Panc1 (cell line): ENCODE measurements around the gene ZBTB7B. TPM values are rescaled to one million over a fixed set of nuclear protein-coding genes. Genes with fewer than 3 reads are reported as not detected.

Experiments
- ATAC-seq: fragments of 200-7000 bp; cut with Tn5 transposase; 2 replicates; pipeline ENCODE4 v1.9.1; 2020; ENCODE audit warnings: mild to moderate bottlenecking, moderate library complexity
- BruUV-seq: library from RNA; stranded (reverse); fragments of 400-500 nt; replicated peaks from 2 replicates; lab custom pipeline; 2021; lab: Mats Ljungman, UMichigan
- CTCF ChIA-PET: fragments of 300-600 bp; sonication (Branson Sonifier 250); formaldehyde crosslinking; loops from one replicate; lab custom pipeline; 2022; ENCODE audit warnings: antibody characterized with exemption; lab: Charles Lee
- POLR2A ChIA-PET: fragments of 300-600 bp; sonication (Branson Sonifier 250); formaldehyde crosslinking; loops from one replicate; lab custom pipeline; 2022; ENCODE audit warnings: antibody characterized with exemption; lab: Charles Lee
- DNase-seq: peaks from one replicate; pipeline ENCODE4 v3.0.0-alpha.2; 2010; ENCODE audit warnings: low read depth, low spot score
- H3K27ac ChIP-seq: 2 replicates; pipeline ENCODE4 v1.5.1; 2011; ENCODE audit warnings: mild to moderate bottlenecking, low read length, inconsistent platforms
- H3K27me3 ChIP-seq: fragments of 200-500 bp; sonication (Bioruptor generic); 2 replicates; pipeline ENCODE4 v1.6.0; 2014; ENCODE audit warnings: low read length, inconsistent platforms; ENCODE audit not compliant: control insufficient read depth, insufficient read depth
- H3K36me3 ChIP-seq: fragments of 200-500 bp; sonication (Bioruptor generic); 2 replicates; pipeline ENCODE4 v1.5.1; 2014; ENCODE audit warnings: inconsistent platforms, mild to moderate bottlenecking, low read length, moderate library complexity; ENCODE audit not compliant: control insufficient read depth, insufficient read depth
- H3K4me1 ChIP-seq: 2 replicates; pipeline ENCODE4 v1.5.1; 2011; ENCODE audit warnings: inconsistent platforms, mild to moderate bottlenecking, low read length, moderate library complexity; ENCODE audit not compliant: control insufficient read depth, insufficient read depth
- H3K4me3 ChIP-seq, 2 experiments: 2 replicates each; pipeline ENCODE4 v1.5.1; 2011 to 2012; ENCODE audit warnings: low read depth in 2 of 2, low read length in 2 of 2, mild to moderate bottlenecking in 2 of 2, inconsistent platforms in 1 of 2, moderate library complexity in 1 of 2
- H3K9me3 ChIP-seq: fragments of 200-500 bp; sonication (Bioruptor generic); 2 replicates; pipeline ENCODE4 v1.5.1; 2014; ENCODE audit warnings: low read depth, mild to moderate bottlenecking, inconsistent platforms, low read length, moderate library complexity; ENCODE audit not compliant: control insufficient read depth, insufficient read depth
- POLR2AphosphoS5 ChIP-seq: IDR thresholded peaks from 2 replicates; pipeline ENCODE4 v1.6.1; 2012; ENCODE audit warnings: mild to moderate bottlenecking, low read depth, low read length, moderate library complexity
- SIN3A ChIP-seq: IDR thresholded peaks from 2 replicates; pipeline ENCODE4 v1.6.1; 2012; ENCODE audit warnings: low read depth, mild to moderate bottlenecking, low read length, moderate library complexity, borderline replicate concordance; ENCODE audit not compliant: insufficient read depth
- TCF7L2 ChIP-seq: IDR thresholded peaks from 2 replicates; pipeline ENCODE4 v1.6.1; 2011; ENCODE audit warnings: mild to moderate bottlenecking, low read depth, low read length, inconsistent platforms
- in situ Hi-C: cut with HindIII; loops from 2 replicates; pipeline ENCODE4 v1.10.0; 2016; ENCODE audit warnings: low sequenced_read_pairs, low pct_unique_long_range_greater_than_20kb
- intact Hi-C: fragments of 100-400 bp; cut with micrococcal nuclease; formaldehyde crosslinking; loops from one replicate; pipeline ENCODE4 v1.10.0; 2022; ENCODE audit not compliant: unreplicated experiment
- total RNA-seq: library from RNA; stranded (reverse); gene quantifications from one replicate; pipeline ENCODE4 v1.2.1, GENCODE V29; 2021; ENCODE audit not compliant: unreplicated experiment
- TF ChIP-seq, protein P1 (sequence below): fragments of 450-650 bp; IDR thresholded peaks from 2 replicates; pipeline ENCODE4 v1.5.1; 2017; ENCODE audit warnings: mild to moderate bottlenecking
- TF ChIP-seq, protein P2 (sequence below), 2 experiments: IDR thresholded peaks; 2 replicates each; pipeline ENCODE4 v1.6.1; 2011 to 2012; ENCODE audit warnings: low read depth in 2 of 2, control low read depth in 1 of 2, low read length in 1 of 2, mild to moderate bottlenecking in 1 of 2, moderate library complexity in 1 of 2; ENCODE audit not compliant: insufficient read depth in 1 of 2

ZBTB7B gene
- total RNA-seq, 1 experiment from 2014 or later, result 55.8 TPM

DNA sequence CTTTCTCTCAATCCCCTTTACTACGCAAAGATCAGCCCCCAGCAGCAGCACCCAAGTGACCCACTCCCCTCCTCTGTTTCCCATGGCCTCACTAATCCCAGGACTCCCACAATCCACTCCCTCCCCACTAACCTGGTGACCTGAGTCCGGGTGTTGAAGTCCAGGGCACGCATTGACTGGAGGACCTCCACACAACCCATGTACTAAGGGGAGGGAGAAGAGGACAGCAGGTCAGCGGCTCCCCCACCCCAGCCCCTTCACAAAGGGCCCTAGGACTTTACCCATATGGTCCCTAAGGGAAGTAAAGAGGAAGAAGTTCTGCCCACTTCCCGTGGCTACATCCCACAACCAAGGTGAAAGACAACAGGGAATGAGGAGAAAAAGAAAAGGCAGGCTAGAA, 33.4 kb upstream of the ZBTB7B start:
- DNase-seq (no peak), ATAC-seq (no peak)
- intact Hi-C loops (no loop called here), in situ Hi-C loops (no loop called here)
- Histone ChIP-seq H3K27me3 (no peaks in the 10 kb centered on the region), H3K27ac (peak overlapping the region; percentile 98), H3K4me3 (peak overlapping the region; percentile 77 to 88), H3K9me3 (no peaks in the 10 kb centered on the region), H3K4me1 (peaks cover 43% of the 10 kb centered on the region), H3K36me3 (peaks cover 6% of the 10 kb centered on the region)
- TF ChIP-seq, protein P1, sequence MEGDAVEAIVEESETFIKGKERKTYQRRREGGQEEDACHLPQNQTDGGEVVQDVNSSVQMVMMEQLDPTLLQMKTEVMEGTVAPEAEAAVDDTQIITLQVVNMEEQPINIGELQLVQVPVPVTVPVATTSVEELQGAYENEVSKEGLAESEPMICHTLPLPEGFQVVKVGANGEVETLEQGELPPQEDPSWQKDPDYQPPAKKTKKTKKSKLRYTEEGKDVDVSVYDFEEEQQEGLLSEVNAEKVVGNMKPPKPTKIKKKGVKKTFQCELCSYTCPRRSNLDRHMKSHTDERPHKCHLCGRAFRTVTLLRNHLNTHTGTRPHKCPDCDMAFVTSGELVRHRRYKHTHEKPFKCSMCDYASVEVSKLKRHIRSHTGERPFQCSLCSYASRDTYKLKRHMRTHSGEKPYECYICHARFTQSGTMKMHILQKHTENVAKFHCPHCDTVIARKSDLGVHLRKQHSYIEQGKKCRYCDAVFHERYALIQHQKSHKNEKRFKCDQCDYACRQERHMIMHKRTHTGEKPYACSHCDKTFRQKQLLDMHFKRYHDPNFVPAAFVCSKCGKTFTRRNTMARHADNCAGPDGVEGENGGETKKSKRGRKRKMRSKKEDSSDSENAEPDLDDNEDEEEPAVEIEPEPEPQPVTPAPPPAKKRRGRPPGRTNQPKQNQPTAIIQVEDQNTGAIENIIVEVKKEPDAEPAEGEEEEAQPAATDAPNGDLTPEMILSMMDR, result no peak
- TF ChIP-seq TCF7L2, result no peak
- TF ChIP-seq, protein P2, sequence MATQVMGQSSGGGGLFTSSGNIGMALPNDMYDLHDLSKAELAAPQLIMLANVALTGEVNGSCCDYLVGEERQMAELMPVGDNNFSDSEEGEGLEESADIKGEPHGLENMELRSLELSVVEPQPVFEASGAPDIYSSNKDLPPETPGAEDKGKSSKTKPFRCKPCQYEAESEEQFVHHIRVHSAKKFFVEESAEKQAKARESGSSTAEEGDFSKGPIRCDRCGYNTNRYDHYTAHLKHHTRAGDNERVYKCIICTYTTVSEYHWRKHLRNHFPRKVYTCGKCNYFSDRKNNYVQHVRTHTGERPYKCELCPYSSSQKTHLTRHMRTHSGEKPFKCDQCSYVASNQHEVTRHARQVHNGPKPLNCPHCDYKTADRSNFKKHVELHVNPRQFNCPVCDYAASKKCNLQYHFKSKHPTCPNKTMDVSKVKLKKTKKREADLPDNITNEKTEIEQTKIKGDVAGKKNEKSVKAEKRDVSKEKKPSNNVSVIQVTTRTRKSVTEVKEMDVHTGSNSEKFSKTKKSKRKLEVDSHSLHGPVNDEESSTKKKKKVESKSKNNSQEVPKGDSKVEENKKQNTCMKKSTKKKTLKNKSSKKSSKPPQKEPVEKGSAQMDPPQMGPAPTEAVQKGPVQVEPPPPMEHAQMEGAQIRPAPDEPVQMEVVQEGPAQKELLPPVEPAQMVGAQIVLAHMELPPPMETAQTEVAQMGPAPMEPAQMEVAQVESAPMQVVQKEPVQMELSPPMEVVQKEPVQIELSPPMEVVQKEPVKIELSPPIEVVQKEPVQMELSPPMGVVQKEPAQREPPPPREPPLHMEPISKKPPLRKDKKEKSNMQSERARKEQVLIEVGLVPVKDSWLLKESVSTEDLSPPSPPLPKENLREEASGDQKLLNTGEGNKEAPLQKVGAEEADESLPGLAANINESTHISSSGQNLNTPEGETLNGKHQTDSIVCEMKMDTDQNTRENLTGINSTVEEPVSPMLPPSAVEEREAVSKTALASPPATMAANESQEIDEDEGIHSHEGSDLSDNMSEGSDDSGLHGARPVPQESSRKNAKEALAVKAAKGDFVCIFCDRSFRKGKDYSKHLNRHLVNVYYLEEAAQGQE (IDR thresholded peaks at IDR 0.05; ENCODE audit: insufficient read depth in 1 of 2, low read depth in 2 of 2, low read length in 1 of 2), result no peak
- no peak for TF ChIP-seq POLR2AphosphoS5
- TF ChIP-seq SIN3A, result no peak
- ChIA-PET POLR2A (no interaction called here), CTCF (interaction anchor here (0.6 kb wide), 1 partner anchor 91 kb away, joined by 11 read pairs; no protein-coding TSS in a partner anchor)
- no TSS peak for BruUV-seq

DNA sequence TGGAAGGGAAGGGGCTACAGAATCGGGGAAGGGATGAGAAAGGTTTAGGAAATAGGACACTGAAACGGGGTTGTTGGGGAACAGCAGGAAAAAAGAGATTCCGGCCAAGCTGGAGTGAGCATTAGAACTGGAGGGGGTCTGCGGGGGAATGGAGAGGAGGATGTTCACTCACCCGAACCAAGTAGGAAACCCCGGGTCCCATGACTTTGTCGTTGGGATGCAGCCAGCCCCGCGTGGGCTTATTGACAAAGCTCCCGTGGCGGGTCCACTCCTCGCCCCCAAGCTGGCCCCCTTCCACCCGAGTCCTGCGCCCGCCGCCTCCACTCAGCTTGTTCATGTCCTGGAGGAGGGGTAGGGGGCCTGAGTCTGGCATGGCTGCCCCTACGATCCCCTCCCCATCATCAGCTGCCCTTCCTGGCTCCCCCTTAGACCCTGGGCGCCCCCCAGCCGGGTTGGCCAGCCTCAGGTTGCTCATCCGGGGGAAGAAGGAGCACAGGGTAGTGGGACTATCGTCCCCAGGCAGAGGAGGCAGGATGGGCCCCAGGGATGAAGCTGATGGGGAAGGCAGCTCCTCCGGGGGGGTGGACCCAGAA, 32.6 kb upstream of the ZBTB7B start:
- DNase-seq (no peak), ATAC-seq (no peak)
- ChIA-PET POLR2A (interaction anchor here (0.6 to 1.1 kb wide), 5 partner anchors 9 to 131 kb away, joined by 3 to 15 read pairs (median 4); partner anchors contain the start of genes LENEP, PMVK and PYGO2), CTCF (interaction anchor here (0.6 to 0.9 kb wide), 3 partner anchors 9 to 166 kb away, joined by 4 to 11 read pairs (median 4); partner anchors contain the start of genes PYGO2 and SLC50A1)
- Histone ChIP-seq H3K36me3 (peaks cover 6% of the 10 kb centered on the region), H3K27me3 (no peaks in the 10 kb centered on the region), H3K27ac (peak overlapping the region; percentile 98), H3K4me1 (peaks cover 43% of the 10 kb centered on the region), H3K4me3 (peak overlapping the region; percentile 77 to 88), H3K9me3 (no peaks in the 10 kb centered on the region)
- TF ChIP-seq SIN3A, result 0 out of 2 replicates have a peak, but pooled peaks have one; percentile 24
- TF ChIP-seq, protein P2 (IDR thresholded peaks at IDR 0.05; ENCODE audit: insufficient read depth in 1 of 2, low read depth in 2 of 2, low read length in 1 of 2), result no peak
- TF ChIP-seq, protein P1, result no peak
- in situ Hi-C loops (no loop called here), intact Hi-C loops (no loop called here)
- no TSS peak for BruUV-seq
